Spleen (tissue), 7 donors: ENCODE measurements around the gene HYAL1.

Experiments
- POLR2A ChIP-seq, 3 donors: fragments of 450-650 bp; IDR thresholded peaks; one replicate each; pipeline ENCODE4 v1.5.1; 2017; ENCODE audit warnings: antibody characterized with exemption in 3 of 3, mild to moderate bottlenecking in 1 of 3
- TF ChIP-seq, protein P1 (sequence below), 11 experiments: fragments of 200-600 bp in 7 of 11; fragments of 450-650 bp in 4 of 11; sonication (generic) in 4 of 11; IDR thresholded peaks in 8 of 11; conservative IDR thresholded peaks in 3 of 11; 1 replicate in 7 of 11; 2 replicates in 4 of 11; pipeline versions ENCODE4 v1.4.0 to v1.8.0; 2016 to 2021; ENCODE audit warnings: antibody characterized with exemption in 11 of 11, inconsistent platforms in 4 of 11, mild to moderate bottlenecking in 1 of 11
- donor health status: DM: no; HTN: no; CAD: no; lungs with moderate emphysema.
- donor health status: DM: no; HTN: no; CAD: no.
- donor health status: DM: no; HTN: no; CAD: no.

DNA sequence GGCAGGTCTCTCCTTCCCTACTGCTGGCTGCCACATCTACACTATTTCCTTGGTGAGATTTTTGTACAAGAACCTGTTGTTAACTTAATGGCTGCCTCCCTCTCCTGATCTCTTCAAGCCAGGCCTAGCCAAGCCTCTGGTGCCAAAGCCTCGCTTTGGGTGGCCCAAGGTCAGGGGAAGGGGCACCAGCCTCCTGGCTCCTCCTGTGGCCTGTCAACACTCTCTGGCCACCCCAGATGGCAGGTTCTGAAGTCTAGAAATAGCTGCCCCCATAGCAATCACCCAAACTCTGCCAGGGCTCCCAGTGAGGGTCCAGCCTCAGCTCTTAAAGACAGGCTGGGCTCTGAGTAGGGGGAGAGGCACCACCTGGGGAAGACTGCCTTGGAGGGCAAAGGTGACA is 16.1 kb downstream of the HYAL1 start:
- no peak for TF ChIP-seq POLR2A (IDR thresholded peaks at IDR 0.05)
- TF ChIP-seq, protein P1, sequence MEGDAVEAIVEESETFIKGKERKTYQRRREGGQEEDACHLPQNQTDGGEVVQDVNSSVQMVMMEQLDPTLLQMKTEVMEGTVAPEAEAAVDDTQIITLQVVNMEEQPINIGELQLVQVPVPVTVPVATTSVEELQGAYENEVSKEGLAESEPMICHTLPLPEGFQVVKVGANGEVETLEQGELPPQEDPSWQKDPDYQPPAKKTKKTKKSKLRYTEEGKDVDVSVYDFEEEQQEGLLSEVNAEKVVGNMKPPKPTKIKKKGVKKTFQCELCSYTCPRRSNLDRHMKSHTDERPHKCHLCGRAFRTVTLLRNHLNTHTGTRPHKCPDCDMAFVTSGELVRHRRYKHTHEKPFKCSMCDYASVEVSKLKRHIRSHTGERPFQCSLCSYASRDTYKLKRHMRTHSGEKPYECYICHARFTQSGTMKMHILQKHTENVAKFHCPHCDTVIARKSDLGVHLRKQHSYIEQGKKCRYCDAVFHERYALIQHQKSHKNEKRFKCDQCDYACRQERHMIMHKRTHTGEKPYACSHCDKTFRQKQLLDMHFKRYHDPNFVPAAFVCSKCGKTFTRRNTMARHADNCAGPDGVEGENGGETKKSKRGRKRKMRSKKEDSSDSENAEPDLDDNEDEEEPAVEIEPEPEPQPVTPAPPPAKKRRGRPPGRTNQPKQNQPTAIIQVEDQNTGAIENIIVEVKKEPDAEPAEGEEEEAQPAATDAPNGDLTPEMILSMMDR (IDR thresholded peaks at IDR 0.05 in 8 of 11, conservative IDR thresholded peaks at IDR 0.05 in 3 of 11), result no peak
